Fibroblast of skin of right quadriceps (primary cell): ENCODE data around the gene MEI4.
"Not testable (repeated sequence)": the region's sequence is repeated elsewhere in the genome, so short reads cannot be mapped to it uniquely, and the experiment has no call there.

Source experiments
- DNase-seq: peaks from one replicate; pipeline ENCODE4 v3.0.0-alpha.2; 2013

MEI4 gene, protein sequence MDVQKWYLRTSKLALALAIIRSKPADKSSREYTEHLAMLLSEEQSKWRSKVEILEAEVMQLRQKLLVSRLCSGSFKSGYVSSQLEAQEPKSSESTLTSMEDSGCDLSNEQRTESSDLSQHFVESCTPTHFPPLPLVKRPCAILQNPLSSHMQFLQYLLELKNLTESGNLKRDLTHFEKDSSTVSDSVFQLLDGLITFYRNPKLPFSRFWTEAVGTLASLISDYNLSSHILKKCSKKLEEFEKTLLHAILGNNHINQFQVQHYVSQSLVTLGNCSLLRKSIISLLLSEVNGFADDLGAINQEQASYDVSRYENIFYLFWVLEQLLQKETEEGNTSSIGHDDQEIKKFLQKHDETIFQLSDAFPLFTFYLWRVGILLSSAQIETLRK

GRCh38 chr6:77652739-77653138 lies at the start of gene MEI4:
MEI4 (plus strand) TSS chr6:77653039; CDS start chr6:77690672, 37,633 bp downstream.
- no peak for DNase-seq

GRCh38 chr6:77604476-77604875 lies 48.4 kb upstream of the MEI4 start:
- no peak for DNase-seq

DNA sequence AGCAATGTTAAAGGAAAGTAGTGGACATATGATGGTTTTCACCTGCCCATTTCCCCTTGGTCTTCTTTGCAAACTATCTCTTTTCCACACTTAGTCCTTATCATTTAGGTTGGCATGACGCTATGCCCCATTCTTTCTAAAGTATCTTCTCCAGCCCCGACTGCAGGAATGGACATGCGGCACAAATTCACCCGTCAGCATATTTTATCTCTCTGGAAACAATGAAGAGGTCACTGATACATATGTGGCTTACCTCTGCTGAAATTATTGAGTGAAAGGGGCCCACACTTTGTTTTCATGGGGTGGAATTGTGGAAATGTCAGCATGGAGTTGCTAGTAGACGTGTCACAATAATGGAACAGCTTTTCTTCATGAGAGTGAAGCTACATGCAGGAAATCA lies 45.8 kb upstream of the MEI4 start:
- no peak for DNase-seq

DNA sequence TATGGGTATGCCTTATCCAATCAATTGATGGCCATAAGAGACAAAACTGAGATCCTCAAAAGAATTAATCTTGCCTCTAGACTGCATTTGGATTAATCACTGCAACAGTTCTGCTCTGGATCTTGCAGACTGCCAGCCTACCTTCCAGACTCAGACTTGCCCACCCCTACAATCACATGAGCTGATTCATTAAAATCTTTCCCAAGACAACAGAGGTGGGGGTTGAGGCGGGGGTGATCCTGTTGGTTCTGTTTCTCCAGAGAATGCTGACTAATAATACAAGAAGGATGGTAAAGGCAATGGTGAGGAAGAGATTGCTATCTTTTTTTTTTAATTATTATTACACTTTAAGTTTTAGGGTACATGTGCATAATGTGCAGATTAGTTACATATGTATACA lies 43.7 kb upstream of the MEI4 start:
- no peak for DNase-seq

DNA sequence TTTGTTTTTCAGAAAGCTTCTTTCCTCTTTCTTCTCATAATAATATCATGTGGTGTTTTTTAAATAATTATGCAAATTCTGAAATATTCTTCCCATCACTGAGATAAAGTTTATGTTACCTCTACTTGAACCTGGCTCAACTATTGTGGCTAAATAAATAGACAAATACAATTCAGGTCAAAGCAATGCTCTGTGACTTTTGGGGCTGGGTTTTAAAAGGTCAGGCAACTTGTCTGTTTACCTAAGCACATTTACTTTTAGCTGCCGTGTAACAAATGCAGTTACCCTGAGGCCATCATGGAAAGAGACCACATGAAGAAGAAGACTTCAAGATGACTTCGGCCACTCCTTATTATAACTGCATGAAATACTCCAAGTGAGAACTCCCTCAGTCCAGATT lies 33.7 kb upstream of the MEI4 start:
- DNase-seq: no peak

GRCh38 chr6:77620278-77620882 lies 32.5 kb upstream of the MEI4 start:
- no peak for DNase-seq

DNA sequence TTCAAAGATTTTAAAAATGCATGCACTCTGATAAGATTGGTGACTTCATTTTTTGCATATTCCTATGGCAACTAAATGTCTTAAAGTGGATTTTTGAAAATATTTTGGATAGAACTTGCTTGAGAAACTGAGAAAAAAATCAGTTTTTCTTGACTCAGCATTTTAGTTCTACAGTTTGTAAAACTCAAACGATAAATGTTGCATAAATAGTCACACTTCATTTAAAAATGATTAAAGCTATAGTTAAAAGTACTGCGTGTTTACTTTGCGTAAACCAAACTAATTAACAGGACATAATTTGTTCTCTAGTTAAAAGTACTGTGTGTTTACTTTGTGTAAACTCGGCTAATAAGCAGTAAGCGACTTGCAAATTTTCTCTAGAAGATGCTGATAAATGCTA lies 28.3 kb upstream of the MEI4 start:
- no peak for DNase-seq

DNA sequence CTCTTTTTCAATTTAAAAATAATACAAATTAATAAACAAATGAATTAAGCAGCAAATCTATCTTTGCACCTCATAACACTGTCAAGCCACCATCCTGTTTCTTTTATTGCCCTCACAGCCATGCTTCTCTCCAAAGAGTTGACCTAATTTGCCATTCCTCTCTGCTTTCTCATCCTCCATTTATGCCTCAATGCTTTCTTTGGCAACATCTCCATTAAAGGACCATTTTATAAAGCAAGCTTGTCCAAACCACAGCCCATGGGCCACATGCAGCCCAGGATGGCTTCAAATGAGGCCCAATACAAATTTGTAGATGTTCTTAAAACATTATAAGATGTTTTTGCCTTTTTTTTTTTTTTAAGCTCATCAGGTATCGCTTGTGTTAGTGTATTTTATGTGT lies 26.4 kb upstream of the MEI4 start:
- peak; percentile 29 for DNase-seq

- DNase-seq: no peak
Measured at GRCh38 chr6:77630014-77630413, 22.8 kb upstream of the MEI4 start.

GRCh38 chr6:77633471-77633870 lies 19.4 kb upstream of the MEI4 start:
- DNase-seq: peak; percentile 32

- DNase-seq: peak; percentile 70
Measured at GRCh38 chr6:77633993-77634715, 18.7 kb upstream of the MEI4 start.

- DNase-seq: peak; percentile 16
Measured at GRCh38 chr6:77638129-77638830, 14.6 kb upstream of the MEI4 start.

GRCh38 chr6:77644102-77644705 lies 8.6 kb upstream of the MEI4 start:
- DNase-seq: no peak

DNA sequence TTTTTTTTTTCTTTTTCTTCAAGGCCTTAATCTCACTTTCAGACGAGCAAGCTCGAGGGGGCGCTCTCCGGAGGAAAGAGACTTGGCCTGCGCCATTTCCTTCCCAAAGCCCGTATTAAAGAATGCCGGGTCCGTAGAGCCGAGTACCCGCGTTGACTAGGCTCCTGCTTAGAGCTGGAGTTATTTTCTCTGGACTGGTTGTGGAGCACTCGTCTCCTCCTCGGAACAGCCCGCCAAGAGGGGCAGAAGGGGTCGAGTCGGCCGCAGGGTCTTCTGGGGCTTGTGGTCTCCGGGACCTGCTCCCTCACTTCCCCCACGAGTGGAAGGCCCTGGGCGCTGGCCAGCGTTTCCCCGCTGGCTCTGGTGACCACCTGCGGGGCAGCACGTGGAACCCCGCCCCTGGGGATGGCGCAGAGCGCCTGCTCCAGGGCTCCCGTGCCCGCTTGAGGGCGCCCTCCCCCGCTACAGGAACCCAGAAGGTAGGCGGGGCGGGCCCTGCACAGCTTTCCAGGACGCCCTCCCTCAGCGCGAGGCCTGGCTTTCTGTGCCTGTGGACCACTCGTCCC lies 2.7 kb upstream of the MEI4 start:
- no peak for DNase-seq

DNA sequence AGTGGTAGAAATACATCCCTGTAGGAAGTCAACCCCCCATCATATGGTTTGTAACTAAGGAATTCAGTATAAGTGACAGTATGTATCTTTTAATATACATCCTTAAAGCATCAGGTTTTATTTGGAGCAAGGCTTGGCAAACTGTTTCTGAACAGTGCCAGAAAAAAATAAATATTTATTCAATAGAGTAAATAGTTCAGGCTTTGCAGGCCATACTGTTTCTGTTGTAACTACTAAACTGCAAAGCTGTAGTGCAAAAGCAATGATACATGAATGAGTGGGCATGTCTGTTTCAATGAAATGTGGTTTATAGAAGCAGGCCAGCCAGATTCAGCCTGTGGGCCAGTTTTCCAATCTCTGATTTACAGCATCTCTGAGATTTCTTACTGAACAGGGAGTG lies 977 bp downstream of the MEI4 start:
- no peak for DNase-seq

GRCh38 chr6:77655035-77655434 lies 2.2 kb downstream of the MEI4 start:
- not testable (repeated sequence) for DNase-seq

DNA sequence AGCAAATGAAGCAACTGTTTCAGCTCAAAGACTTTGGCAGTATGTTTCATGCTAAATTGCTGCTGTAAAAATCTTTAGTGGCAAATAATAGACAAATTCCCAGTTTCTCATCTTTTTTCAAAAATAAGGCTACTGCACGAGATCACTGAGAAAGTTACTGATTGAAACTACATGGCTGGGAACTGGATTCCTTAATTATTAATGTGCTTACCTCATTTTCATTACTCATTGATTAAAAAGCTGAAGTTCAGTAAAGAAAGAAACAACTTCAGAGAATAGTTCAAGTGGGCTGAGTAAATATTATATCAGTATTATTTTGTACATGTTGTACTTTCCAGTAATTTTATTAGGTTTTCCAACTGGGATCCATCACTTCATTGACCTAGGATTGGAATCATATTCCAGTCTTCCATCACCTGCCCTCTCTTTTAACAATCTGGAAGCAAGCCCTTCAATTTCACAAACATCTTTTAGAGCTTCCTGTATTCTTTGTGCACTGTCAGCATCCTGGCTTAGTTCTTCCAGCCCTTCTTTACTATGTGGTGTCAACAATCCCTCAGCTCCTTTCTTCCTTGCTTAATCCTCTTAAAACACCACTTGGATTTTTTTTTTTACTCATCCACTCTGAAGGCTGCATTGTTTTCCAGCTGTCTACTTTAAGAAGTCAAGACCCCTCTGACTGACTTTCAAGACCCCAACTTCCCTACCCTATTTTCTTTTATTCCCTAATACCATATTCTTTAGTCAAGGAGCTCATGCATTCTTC lies 4.3 kb downstream of the MEI4 start:
- no peak for DNase-seq

- no peak for DNase-seq
Measured at GRCh38 chr6:77666340-77666739, 13.5 kb downstream of the MEI4 start.

GRCh38 chr6:77666846-77667245 lies 14.0 kb downstream of the MEI4 start:
- no peak for DNase-seq

DNA sequence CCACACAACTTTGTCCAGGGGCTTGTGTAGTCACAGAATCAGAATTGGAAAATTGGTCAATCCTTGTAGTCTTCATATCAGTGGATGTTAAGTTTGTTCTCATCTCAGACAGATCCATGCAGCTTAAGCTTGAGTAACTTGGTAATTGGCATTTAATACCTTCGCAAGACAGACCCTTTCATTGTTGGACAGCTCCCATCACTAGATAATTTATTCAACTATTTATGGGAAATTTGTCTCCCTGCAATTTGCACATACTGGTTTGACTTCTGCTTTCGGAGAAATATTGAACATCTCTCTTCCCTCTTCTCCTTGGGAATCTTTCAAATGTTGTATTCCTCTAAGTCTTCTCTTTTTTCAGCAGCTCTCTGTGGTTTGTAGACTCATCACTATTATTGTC lies 17.1 kb downstream of the MEI4 start:
- no peak for DNase-seq

- no peak for DNase-seq
Measured at GRCh38 chr6:77674211-77674610, 21.4 kb downstream of the MEI4 start.

DNA sequence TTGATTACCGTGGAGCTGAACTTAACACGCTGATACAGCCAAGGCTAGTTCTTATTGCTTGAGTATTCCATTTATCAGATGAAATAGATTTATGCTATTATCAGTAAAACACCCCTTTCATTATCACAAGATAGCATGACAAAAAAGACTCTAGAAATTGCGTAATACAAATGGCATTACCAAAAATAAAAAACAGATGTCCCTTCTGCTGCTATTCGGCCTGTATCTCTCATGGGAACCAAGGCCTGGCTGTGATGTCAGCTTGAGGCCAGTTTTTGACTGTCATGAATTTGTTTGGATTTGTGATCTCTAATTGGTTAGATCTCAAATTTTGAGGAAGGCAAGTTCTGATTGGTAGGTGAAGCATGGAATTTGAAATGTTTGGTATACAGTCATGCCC lies 25.2 kb downstream of the MEI4 start:
- peak; percentile 9 for DNase-seq
